ENCODE measurements around the gene MKI67. TPM values are rescaled to one million over a fixed set of nuclear protein-coding genes. Genes with fewer than 3 reads are reported as not detected.

MKI67 gene
- total and polyA plus RNA-seq, 2 donors from 2014 or later, result 0.04 to 2.4 TPM

DNA sequence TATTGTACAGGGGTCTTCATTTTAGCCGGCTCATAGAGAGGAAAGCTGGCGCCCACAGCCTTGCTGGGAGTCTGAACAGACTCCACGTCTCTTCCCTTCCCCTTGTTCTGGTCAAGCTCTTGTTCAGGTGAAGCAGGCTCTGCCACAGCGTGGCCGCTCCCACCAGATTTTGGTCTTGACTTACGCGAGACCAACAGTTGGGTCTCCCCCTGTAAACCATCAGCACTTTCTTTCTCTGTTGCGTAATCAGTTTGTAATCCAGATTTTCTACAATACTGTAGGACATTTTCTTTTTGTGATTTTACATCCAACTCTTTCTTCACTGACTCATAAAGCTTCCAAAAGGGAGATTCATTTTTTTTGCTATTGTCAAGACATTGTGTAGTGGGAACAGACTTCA, 10.9 kb downstream of the MKI67 start:
- Histone ChIP-seq H3K4me1 (ENCODE audit: control insufficient read depth in 2 of 3, insufficient read depth in 2 of 3, low read depth in 1 of 3, low read length in 3 of 3) (no peaks in the 10 kb centered on the region), H3K9me3 (ENCODE audit: control insufficient read depth in 2 of 3, insufficient read depth in 1 of 3, low read length in 3 of 3) (no peaks in the 10 kb centered on the region), H3K9ac (ENCODE audit: low read length in 3 of 3) (no peak overlapping the region), H3K4me3 (ENCODE audit: low read length in 3 of 3) (no peak overlapping the region), H3K27ac (ENCODE audit: low read depth in 2 of 2, low read length in 2 of 2) (no peak overlapping the region), H3K27me3 (ENCODE audit: control insufficient read depth, insufficient read depth, low read length) (no peaks in the 10 kb centered on the region), H3K36me3 (ENCODE audit: control insufficient read depth in 2 of 3, insufficient read depth in 3 of 3, low read length in 3 of 3) (peaks cover 0 to 2% (median 0%) of the 10 kb centered on the region in 3 donors)
- TF ChIP-seq CTCF (IDR thresholded peaks at IDR 0.05; ENCODE audit: borderline replicate concordance, extremely low read depth, insufficient read depth), result no peak
- FAIRE-seq (no peak), DNase-seq (no peak)
- intact Hi-C loops (cut with DNase I), result no loop called here

GRCh38 chr10:128114901-128115300, 11.3 kb downstream of the MKI67 start:
- no peaks in the 10 kb centered on the region for H3K4me1 ChIP-seq (ENCODE audit: control insufficient read depth in 2 of 3, insufficient read depth in 2 of 3, low read depth in 1 of 3, low read length in 3 of 3)
- no peaks in the 10 kb centered on the region for H3K9me3 ChIP-seq (ENCODE audit: control insufficient read depth in 2 of 3, insufficient read depth in 1 of 3, low read length in 3 of 3)
- DNase-seq (no peak), FAIRE-seq (no peak)
- intact Hi-C loops (cut with DNase I), result no loop called here
- no peak overlapping the region for H3K27ac ChIP-seq (ENCODE audit: low read depth in 2 of 2, low read length in 2 of 2)
- H3K9ac ChIP-seq (ENCODE audit: low read length in 3 of 3), result no peak overlapping the region
- no peaks in the 10 kb centered on the region for H3K27me3 ChIP-seq (ENCODE audit: control insufficient read depth, insufficient read depth, low read length)
- TF ChIP-seq CTCF (IDR thresholded peaks at IDR 0.05; ENCODE audit: borderline replicate concordance, extremely low read depth, insufficient read depth), result no peak
- H3K4me3 ChIP-seq (ENCODE audit: low read length in 3 of 3), result no peak overlapping the region
- H3K36me3 ChIP-seq (ENCODE audit: control insufficient read depth in 2 of 3, insufficient read depth in 3 of 3, low read length in 3 of 3), result peaks cover 0 to 2% (median 0%) of the 10 kb centered on the region in 3 donors

DNA sequence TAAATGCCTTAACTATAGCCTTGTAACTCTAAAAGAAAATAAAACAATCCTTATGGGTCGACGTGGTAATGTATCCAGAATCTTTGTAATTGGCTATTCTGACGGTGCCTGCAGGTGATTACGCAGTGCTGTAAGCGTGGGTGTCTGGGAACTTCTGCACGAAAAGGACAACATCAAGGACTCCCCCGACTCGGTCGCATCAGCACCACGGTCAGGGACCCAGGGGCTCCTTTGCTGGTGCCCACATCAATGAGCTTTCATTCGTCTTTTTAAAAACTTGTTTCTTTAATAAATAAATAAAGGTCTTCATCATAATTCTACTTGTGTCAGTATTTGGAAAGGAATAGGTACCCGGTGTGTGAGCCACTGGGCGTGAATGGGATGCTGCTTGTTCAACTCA, 13.2 kb downstream of the MKI67 start:
- intact Hi-C loops (cut with DNase I), result no loop called here
- no peak for TF ChIP-seq CTCF (IDR thresholded peaks at IDR 0.05; ENCODE audit: borderline replicate concordance, extremely low read depth, insufficient read depth)
- DNase-seq (no peak), FAIRE-seq (no peak)
- no peak overlapping the region for H3K27ac ChIP-seq (ENCODE audit: low read depth in 2 of 2, low read length in 2 of 2)
- no peaks in the 10 kb centered on the region for H3K9me3 ChIP-seq (ENCODE audit: control insufficient read depth in 2 of 3, insufficient read depth in 1 of 3, low read length in 3 of 3)
- H3K27me3 ChIP-seq (ENCODE audit: control insufficient read depth, insufficient read depth, low read length), result no peaks in the 10 kb centered on the region
- no peak overlapping the region for H3K9ac ChIP-seq (ENCODE audit: low read length in 3 of 3)
- H3K4me3 ChIP-seq (ENCODE audit: low read length in 3 of 3), result no peak overlapping the region
- H3K4me1 ChIP-seq (ENCODE audit: control insufficient read depth in 2 of 3, insufficient read depth in 2 of 3, low read depth in 1 of 3, low read length in 3 of 3), result no peaks in the 10 kb centered on the region
- peaks cover 0 to 6% (median 0%) of the 10 kb centered on the region in 3 donors for H3K36me3 ChIP-seq (ENCODE audit: control insufficient read depth in 2 of 3, insufficient read depth in 3 of 3, low read length in 3 of 3)

DNA sequence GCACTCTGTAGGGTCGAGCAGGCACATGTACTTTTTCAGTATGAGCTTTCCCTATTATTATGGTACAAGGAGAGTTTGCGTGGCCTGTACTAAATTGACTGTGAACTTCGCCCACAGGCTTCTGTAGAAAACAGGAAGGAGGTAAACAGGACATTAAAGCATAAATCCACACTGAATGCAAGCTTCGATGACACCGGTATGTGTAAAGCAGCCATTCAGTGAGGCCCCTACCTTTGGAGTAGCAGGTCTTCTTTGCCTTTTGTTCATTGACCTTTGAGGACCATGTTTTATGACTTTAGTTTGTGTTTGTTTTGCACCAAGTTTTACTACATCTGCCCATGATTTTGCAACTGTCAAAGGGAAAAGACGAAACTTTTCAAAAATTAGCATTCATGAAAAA, 14.5 kb downstream of the MKI67 start:
- no peak for DNase-seq
- H3K9ac ChIP-seq (ENCODE audit: low read length in 3 of 3), result no peak overlapping the region
- H3K4me3 ChIP-seq (ENCODE audit: low read length in 3 of 3), result no peak overlapping the region
- H3K4me1 ChIP-seq (ENCODE audit: control insufficient read depth in 2 of 3, insufficient read depth in 2 of 3, low read depth in 1 of 3, low read length in 3 of 3), result no peaks in the 10 kb centered on the region
- no peaks in the 10 kb centered on the region for H3K27me3 ChIP-seq (ENCODE audit: control insufficient read depth, insufficient read depth, low read length)
- no peaks in the 10 kb centered on the region for H3K9me3 ChIP-seq (ENCODE audit: control insufficient read depth in 2 of 3, insufficient read depth in 1 of 3, low read length in 3 of 3)
- H3K36me3 ChIP-seq (ENCODE audit: control insufficient read depth in 2 of 3, insufficient read depth in 3 of 3, low read length in 3 of 3), result peaks cover 0 to 6% (median 0%) of the 10 kb centered on the region in 3 donors
- no peak for TF ChIP-seq CTCF (IDR thresholded peaks at IDR 0.05; ENCODE audit: borderline replicate concordance, extremely low read depth, insufficient read depth)
- no peak overlapping the region for H3K27ac ChIP-seq (ENCODE audit: low read depth in 2 of 2, low read length in 2 of 2)
- intact Hi-C loops (cut with DNase I), result no loop called here
- FAIRE-seq, result no peak
